Central memory CD4-positive, alpha-beta T cell (primary cell): ENCODE data around the gene MATN1.
A peak's percentile ranks its signal among the peaks of the same experiment; 100 is the strongest.
"Not testable (repeated sequence)": the region's sequence is repeated elsewhere in the genome, so short reads cannot be mapped to it uniquely, and the experiment has no call there.

ENCODE experiments used
- DNase-seq: peaks from one replicate; pipeline ENCODE4 v3.0.0; 2022

MATN1 gene

GRCh38 chr1:30693822-30694221, 29.6 kb downstream of the MATN1 start:
- DNase-seq, result no peak

- DNase-seq, result no peak
Measured at GRCh38 chr1:30693366-30693765, 30.0 kb downstream of the MATN1 start.

GRCh38 chr1:30692948-30693301, 30.5 kb downstream of the MATN1 start:
- DNase-seq, result no peak

GRCh38 chr1:30692201-30692947, 31.0 kb downstream of the MATN1 start:
- no peak for DNase-seq

- DNase-seq, result no peak
Measured at GRCh38 chr1:30691480-30691879, 31.9 kb downstream of the MATN1 start.

- no peak for DNase-seq
Measured at GRCh38 chr1:30689901-30690645, 33.3 kb downstream of the MATN1 start.

- DNase-seq, result no peak
Measured at GRCh38 chr1:30688920-30689794, 34.2 kb downstream of the MATN1 start.

GRCh38 chr1:30688516-30688915, 34.9 kb downstream of the MATN1 start:
- DNase-seq, result not testable (repeated sequence)

GRCh38 chr1:30687886-30688285, 35.5 kb downstream of the MATN1 start:
- no peak for DNase-seq

GRCh38 chr1:30686236-30686935, 37.0 kb downstream of the MATN1 start:
- DNase-seq, result no peak

GRCh38 chr1:30685796-30686165, 37.6 kb downstream of the MATN1 start:
- no peak for DNase-seq

- DNase-seq, result peak; percentile 39
Measured at GRCh38 chr1:30684881-30685795, 38.2 kb downstream of the MATN1 start.

GRCh38 chr1:30684259-30684658, 39.1 kb downstream of the MATN1 start:
- DNase-seq, result no peak

- no peak for DNase-seq
Measured at GRCh38 chr1:30683699-30684098, 39.7 kb downstream of the MATN1 start.

- no peak for DNase-seq
Measured at GRCh38 chr1:30682396-30683275, 40.7 kb downstream of the MATN1 start.

GRCh38 chr1:30681782-30682181, 41.6 kb downstream of the MATN1 start:
- no peak for DNase-seq

- no peak for DNase-seq
Measured at GRCh38 chr1:30680879-30681278, 42.5 kb downstream of the MATN1 start.

GRCh38 chr1:30680429-30680828, 43.0 kb downstream of the MATN1 start:
- DNase-seq, result no peak

- no peak for DNase-seq
Measured at GRCh38 chr1:30679976-30680305, 43.4 kb downstream of the MATN1 start.

- DNase-seq, result no peak
Measured at GRCh38 chr1:30679201-30679975, 44.0 kb downstream of the MATN1 start.
